ENCODE measurements around the gene SLC12A3.

DNA sequence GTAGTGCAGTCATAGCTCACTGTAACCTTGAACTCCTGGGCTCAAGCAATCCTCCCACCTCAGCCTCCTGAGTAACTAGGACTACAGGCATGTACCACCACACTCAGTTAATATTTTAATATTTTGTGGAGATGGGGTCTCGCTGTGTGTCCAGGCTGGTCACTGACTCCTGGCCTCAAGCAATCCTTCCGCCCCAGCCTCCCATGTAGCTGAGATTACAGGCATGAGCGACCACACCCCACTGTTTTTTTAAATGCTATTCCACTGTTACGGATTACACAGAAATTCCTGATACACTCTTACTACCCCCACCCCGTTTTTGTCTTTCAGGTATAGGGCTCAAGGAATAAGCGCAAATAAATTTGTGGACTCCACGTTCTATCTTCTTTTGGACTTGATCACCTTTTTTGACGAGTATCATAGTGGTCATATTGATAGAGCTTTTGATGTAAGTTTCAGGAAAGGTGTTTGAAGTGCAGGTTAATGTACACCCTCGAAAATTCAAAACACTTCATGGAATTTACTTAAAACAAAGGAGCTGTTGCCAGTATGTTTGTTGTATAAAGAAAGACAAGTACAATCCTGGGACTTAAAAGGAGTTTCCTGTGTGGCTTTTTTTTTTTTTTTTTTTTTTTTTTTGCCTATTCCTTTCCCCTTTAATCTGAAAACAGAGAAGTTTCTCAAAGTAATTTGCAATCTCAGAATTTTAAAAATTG is 26.2 kb upstream of the SLC12A3 start:
- TF ChIP-seq, protein P1, sequence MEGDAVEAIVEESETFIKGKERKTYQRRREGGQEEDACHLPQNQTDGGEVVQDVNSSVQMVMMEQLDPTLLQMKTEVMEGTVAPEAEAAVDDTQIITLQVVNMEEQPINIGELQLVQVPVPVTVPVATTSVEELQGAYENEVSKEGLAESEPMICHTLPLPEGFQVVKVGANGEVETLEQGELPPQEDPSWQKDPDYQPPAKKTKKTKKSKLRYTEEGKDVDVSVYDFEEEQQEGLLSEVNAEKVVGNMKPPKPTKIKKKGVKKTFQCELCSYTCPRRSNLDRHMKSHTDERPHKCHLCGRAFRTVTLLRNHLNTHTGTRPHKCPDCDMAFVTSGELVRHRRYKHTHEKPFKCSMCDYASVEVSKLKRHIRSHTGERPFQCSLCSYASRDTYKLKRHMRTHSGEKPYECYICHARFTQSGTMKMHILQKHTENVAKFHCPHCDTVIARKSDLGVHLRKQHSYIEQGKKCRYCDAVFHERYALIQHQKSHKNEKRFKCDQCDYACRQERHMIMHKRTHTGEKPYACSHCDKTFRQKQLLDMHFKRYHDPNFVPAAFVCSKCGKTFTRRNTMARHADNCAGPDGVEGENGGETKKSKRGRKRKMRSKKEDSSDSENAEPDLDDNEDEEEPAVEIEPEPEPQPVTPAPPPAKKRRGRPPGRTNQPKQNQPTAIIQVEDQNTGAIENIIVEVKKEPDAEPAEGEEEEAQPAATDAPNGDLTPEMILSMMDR (IDR thresholded peaks at IDR 0.05; ENCODE audit: borderline replicate concordance, extremely low read depth, low read length, poor library complexity, severe bottlenecking): no peak
- no peak for TF ChIP-seq EZH2 (IDR thresholded peaks at IDR 0.05; ENCODE audit: borderline replicate concordance, low read depth, low read length, severe bottlenecking)
